AG09319 (cell line): ENCODE measurements around the gene KCND2.

ENCODE experiments used
- DNase-seq: peaks from one replicate; pipeline ENCODE4 v3.0.0-alpha.2; 2010; ENCODE audit warnings: low read depth; ENCODE audit errors: extremely low read depth
- TF ChIP-seq, protein P1 (sequence below): IDR thresholded peaks from 2 replicates; pipeline ENCODE4 v1.5.1; 2011; ENCODE audit warnings: low read depth, mild to moderate bottlenecking, inconsistent platforms, low read length, moderate library complexity

The KCND2 gene

DNA sequence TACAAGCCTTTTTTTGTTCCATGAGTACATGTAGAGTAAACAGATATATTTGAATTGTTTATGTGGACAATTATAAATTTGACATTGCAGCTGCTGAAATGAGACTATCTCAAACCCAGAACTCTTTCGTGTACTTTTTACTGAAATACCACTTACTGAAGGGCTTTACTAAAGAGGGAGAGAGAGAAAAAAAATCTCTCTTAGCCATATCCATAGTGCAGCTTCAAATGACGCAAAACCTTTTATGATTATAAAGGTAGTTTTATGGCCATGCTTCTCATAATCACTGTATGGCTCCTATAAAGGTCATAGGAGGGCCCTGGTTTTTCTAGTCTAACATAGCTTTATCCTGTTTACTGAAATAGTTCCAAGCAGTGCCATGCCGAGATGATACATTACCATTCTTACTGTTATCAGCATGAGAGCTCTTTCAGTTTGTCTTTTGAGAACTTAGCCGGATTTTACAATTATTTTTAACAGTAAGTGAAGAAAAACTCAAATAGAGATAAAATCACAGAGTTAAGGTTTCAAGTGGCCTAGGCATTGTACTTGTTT lies 35.1 kb downstream of the KCND2 start:
- TF ChIP-seq, protein P1, sequence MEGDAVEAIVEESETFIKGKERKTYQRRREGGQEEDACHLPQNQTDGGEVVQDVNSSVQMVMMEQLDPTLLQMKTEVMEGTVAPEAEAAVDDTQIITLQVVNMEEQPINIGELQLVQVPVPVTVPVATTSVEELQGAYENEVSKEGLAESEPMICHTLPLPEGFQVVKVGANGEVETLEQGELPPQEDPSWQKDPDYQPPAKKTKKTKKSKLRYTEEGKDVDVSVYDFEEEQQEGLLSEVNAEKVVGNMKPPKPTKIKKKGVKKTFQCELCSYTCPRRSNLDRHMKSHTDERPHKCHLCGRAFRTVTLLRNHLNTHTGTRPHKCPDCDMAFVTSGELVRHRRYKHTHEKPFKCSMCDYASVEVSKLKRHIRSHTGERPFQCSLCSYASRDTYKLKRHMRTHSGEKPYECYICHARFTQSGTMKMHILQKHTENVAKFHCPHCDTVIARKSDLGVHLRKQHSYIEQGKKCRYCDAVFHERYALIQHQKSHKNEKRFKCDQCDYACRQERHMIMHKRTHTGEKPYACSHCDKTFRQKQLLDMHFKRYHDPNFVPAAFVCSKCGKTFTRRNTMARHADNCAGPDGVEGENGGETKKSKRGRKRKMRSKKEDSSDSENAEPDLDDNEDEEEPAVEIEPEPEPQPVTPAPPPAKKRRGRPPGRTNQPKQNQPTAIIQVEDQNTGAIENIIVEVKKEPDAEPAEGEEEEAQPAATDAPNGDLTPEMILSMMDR, result no peak

DNA sequence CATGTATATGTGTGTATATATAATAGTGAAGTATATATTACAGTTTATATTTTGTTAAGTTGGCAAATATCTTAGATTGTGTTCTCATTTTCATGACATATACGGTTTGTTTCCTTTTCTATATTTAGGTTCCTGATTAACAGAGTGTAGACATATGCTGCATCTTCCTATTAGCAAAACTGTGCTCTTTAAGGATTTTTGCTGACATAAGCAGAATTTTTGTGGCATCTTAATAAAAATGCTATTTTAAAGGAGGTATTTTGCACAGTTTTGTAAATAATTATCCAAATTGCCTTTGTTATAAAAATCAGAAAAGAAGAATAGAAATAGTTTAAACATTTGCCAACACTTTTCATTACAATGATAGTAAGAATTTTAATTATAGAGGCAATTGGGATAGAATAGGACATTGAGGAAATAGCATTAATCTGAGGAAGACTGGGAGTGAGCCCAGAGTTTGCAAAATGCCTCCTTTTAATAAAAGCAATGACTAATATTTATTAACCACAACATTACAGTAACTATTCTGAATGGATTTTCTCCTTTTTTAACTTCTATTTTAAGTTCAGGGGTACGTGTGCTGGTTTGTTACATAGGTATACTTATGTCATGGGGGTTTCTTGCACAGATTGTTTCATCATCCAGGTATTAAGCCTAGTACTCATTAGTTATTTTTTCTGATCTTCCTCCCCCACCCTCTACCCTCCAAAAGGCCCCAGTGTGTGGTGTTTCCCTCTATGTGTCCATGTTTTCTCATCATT lies 38.2 kb downstream of the KCND2 start:
- TF ChIP-seq, protein P1, result no peak
- no peak for DNase-seq

More for the DNA sequence above, 35.1 kb downstream of the KCND2 start:
- no peak for DNase-seq

DNA sequence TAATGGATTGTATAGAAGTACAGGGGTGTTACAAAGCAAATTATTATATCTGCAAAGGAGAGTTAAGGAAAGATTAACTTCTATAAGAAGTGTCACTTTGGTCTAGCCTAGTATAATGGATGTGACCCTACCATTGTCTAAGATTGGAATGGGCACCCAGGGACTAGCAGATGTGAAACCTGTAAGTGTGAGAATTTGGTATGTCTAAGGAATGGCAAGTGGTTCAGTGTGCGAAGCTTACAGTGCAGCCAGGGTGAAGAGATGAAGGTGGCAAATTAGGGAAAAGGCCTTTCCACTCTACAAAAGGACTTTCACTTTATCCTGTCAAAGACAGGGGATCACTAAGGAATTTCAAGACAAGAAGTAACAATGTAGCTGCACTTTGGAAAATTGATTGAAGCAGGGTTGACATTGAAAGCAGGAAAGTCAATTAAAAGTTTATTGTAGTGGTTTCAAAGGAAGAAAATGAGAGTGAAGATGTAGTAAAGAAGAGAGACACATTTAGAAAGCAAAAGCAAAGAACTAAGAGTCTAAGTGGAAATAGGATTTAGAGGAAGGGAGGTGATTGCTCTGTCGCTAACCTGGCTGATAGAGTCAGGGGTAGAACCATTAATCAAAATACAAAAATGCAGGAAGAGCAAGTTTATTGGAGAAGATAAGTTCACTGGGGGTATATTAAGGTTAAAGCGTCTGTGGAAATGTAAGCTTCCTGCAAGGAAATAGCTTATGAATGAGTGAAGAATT lies 47.4 kb downstream of the KCND2 start:
- no peak for DNase-seq
- TF ChIP-seq, protein P1, result no peak

DNA sequence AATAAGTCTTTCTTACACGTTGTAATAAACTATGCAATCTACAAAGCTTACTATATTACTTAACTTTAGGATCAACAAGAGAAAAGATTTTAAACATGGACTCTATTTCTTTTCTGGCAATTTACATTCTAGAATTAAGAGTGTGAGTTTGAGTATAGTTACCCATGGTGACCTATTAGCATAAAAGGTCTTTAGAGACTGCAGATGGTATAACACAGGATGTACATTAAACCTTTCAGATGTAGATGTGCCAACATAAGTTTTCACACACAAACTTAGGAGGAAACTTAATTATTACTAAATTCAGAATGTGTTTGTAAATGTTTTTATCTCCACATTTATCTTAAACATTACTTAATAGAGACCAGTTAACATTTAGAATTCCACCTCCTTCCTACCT lies 54.1 kb downstream of the KCND2 start:
- DNase-seq, result no peak
- TF ChIP-seq, protein P1, result no peak

DNA sequence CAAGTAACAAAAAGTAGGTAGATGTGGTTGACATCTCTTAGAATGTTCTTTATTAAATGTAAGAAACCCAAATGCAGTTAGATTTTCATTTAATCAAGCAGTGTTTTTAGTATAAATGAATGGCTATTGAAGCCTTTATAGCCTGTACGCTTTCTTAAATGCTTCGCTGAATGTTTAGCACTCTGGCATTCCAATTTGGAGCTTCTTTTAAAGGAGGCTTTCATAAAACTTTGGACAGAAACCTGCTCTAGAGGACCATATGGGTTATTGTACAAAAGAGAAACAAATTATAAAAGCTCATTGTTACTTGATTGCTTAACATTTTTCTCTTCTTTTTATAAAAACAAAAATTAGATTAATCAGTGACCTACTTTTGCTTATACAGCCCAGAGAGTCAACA lies 59.5 kb downstream of the KCND2 start:
- TF ChIP-seq, protein P1, result no peak
- DNase-seq, result no peak

DNA sequence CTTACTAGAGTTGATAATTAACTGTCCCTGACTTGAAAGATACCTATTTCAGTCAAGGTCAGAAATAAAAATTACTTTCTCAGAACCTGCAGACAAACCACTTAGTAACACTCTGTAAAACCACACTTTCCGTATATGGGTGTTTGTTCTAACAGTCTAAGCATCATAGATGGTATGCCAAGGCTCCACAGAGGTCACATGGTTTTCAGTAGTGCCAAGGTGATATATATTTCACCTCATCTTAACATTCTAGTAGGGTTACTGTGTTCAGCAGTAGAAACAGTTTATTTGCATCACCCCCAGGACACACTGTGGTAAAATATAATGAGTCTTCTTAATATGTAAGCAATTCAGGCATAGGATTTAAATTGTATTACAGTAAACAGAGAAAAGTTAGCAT lies 61.5 kb downstream of the KCND2 start:
- TF ChIP-seq, protein P1, result no peak
- no peak for DNase-seq
